Endothelial cell of umbilical vein (primary cell): ENCODE measurements around the gene ADAM19. TPM values are rescaled to one million over a fixed set of nuclear protein-coding genes. Genes with fewer than 3 reads are reported as not detected.

Source experiments
- BruUV-seq: library from RNA; stranded (reverse); fragments of 400-500 nt; replicated peaks from 2 replicates; lab custom pipeline; 2021; lab: Mats Ljungman, UMichigan
- CTCF ChIA-PET: fragments of 300-600, 350-600 bp; sonication (Branson Sonifier 250); formaldehyde crosslinking; loops from one replicate; lab custom pipeline; 2021; ENCODE audit warnings: antibody characterized with exemption, inconsistent platforms; lab: Charles Lee
- POLR2A ChIA-PET: fragments of 300-600, 350-600 bp; sonication (Branson Sonifier 250); formaldehyde crosslinking; loops from one replicate; lab custom pipeline; 2021; ENCODE audit warnings: antibody characterized with exemption, inconsistent platforms; lab: Charles Lee
- DNase-seq: peaks from one replicate; pipeline ENCODE4 v3.0.0-alpha.2; 2011; ENCODE audit warnings: low read depth, low spot score
- FAIRE-seq: peaks from 2 replicates; lab custom pipeline; 2011; peaks lifted over from hg19 to GRCh38; lab: Jason Lieb, UNC
- H2AFZ ChIP-seq: 2 replicates; pipeline ENCODE4 v1.6.0; 2012; ENCODE audit warnings: low read depth, low read length, control low read depth, inconsistent platforms
- H3K27ac ChIP-seq: 2 replicates; pipeline ENCODE4 v1.5.1; 2011; ENCODE audit warnings: low read depth, mild to moderate bottlenecking, control low read depth, low read length, moderate library complexity; ENCODE audit not compliant: insufficient read depth
- H3K27me3 ChIP-seq, 2 experiments: 2 replicates each; pipeline versions ENCODE4 v1.6.0 to v1.6.1; 2011; ENCODE audit warnings: low read length in 2 of 2, mixed read lengths in 1 of 2; ENCODE audit not compliant: control insufficient read depth in 2 of 2, insufficient read depth in 2 of 2
- H3K36me3 ChIP-seq, 2 experiments: 2 replicates in 1 of 2; 3 replicates in 1 of 2; pipeline ENCODE4 v1.5.1; 2011; ENCODE audit warnings: low read length in 2 of 2, mild to moderate bottlenecking in 1 of 2, moderate library complexity in 1 of 2; ENCODE audit not compliant: control insufficient read depth in 2 of 2, insufficient read depth in 2 of 2; ENCODE audit errors: extremely low read depth in 1 of 2
- H3K4me1 ChIP-seq: 3 replicates; pipeline ENCODE4 v1.5.1; 2011; ENCODE audit warnings: mild to moderate bottlenecking, low read length; ENCODE audit not compliant: control insufficient read depth, insufficient read depth; ENCODE audit errors: extremely low read depth
- H3K4me2 ChIP-seq: 2 replicates; pipeline ENCODE4 v1.6.1; 2011; ENCODE audit warnings: low read length, control low read depth, mixed read lengths; ENCODE audit not compliant: insufficient read depth
- H3K4me3 ChIP-seq, 3 experiments: fragments of 200-600 bp in 1 of 3; sonication (generic), shearing (Covaris generic) in 1 of 3; replicated peaks in 1 of 3; 2 replicates each; pipeline ENCODE4 v1.5.1; 2011 to 2016; ENCODE audit warnings: control low read depth in 3 of 3, low read length in 3 of 3, mild to moderate bottlenecking in 2 of 3, inconsistent platforms in 1 of 3, low read depth in 1 of 3, moderate library complexity in 1 of 3; ENCODE audit not compliant: insufficient read depth in 1 of 3
- H3K79me2 ChIP-seq: 2 replicates; pipeline ENCODE4 v1.6.0; 2012; ENCODE audit warnings: low read length, inconsistent platforms; ENCODE audit not compliant: control insufficient read depth, insufficient read depth
- H3K9ac ChIP-seq: replicated peaks from 2 replicates; pipeline ENCODE3; 2011; ENCODE audit warnings: low read length, control low read depth; ENCODE audit not compliant: insufficient read depth; ENCODE audit errors: extremely low read depth
- H3K9me1 ChIP-seq: replicated peaks from 3 replicates; pipeline ENCODE4 v1.6.0; 2011; ENCODE audit warnings: mild to moderate bottlenecking, low read length; ENCODE audit not compliant: control insufficient read depth, insufficient read depth; ENCODE audit errors: extremely low read depth
- H3K9me3 ChIP-seq: replicated peaks from 2 replicates; pipeline ENCODE4 v1.5.1; 2012; ENCODE audit warnings: low read length, inconsistent platforms; ENCODE audit not compliant: control insufficient read depth, insufficient read depth
- H4K20me1 ChIP-seq: replicated peaks from 2 replicates; pipeline ENCODE3; 2011; ENCODE audit warnings: mild to moderate bottlenecking, low read length; ENCODE audit not compliant: control insufficient read depth, insufficient read depth; ENCODE audit errors: extremely low read depth
- EZH2 ChIP-seq: IDR thresholded peaks from 2 replicates; pipeline ENCODE4 v1.6.1; 2012; ENCODE audit warnings: borderline replicate concordance, low read depth, mild to moderate bottlenecking, moderate library complexity, low read length, inconsistent platforms; ENCODE audit not compliant: severe bottlenecking
- FOS ChIP-seq: IDR thresholded peaks from 2 replicates; pipeline ENCODE4 v1.6.1; 2011; ENCODE audit warnings: mild to moderate bottlenecking, low read length, moderate library complexity, borderline replicate concordance; ENCODE audit not compliant: insufficient read depth
- GATA2 ChIP-seq: IDR thresholded peaks from 2 replicates; pipeline ENCODE4 v1.7.0; 2011; ENCODE audit warnings: low read depth, mild to moderate bottlenecking, moderate library complexity, mixed read lengths, low read length; ENCODE audit not compliant: insufficient read length, insufficient read depth
- JUN ChIP-seq: IDR thresholded peaks from 2 replicates; pipeline ENCODE4 v1.6.1; 2011; ENCODE audit warnings: borderline replicate concordance, low read depth; ENCODE audit not compliant: insufficient read length, insufficient read depth
- MYC ChIP-seq: IDR thresholded peaks from one replicate; pipeline ENCODE4 v1.6.1; 2011; ENCODE audit warnings: mild to moderate bottlenecking, low read depth, low read length
- POLR2A ChIP-seq: IDR thresholded peaks from 2 replicates; pipeline ENCODE4 v1.6.1; 2012; ENCODE audit warnings: low read depth, mild to moderate bottlenecking, control low read depth, low read length
- POLR2AphosphoS5 ChIP-seq: IDR thresholded peaks from 2 replicates; pipeline ENCODE4 v1.6.1; 2012; ENCODE audit warnings: low read depth, mild to moderate bottlenecking, control low read depth, low read length, moderate library complexity; ENCODE audit not compliant: insufficient read depth
- dilution Hi-C: fragments of 300-500 bp; cut with MboI; formaldehyde crosslinking; loops from one replicate; pipeline ENCODE4 v1.15.0; 2019; ENCODE audit warnings: low sequenced_read_pairs; ENCODE audit not compliant: extremely low pct_ligation_motif_present
- intact Hi-C: fragments of 100-400 bp; cut with micrococcal nuclease; formaldehyde crosslinking; loops from one replicate; pipeline ENCODE4 v1.10.0; 2022
- polyA plus RNA-seq, 4 experiments: library from polyadenylated mRNA; depleted of rRNA in 3 of 4; stranded (reverse) in 3 of 4; unstranded in 1 of 4; fragments of >200 nt; gene quantifications; 2 replicates each; pipeline versions ENCODE4 v1.2.1 to v1.2.3, GENCODE V29; 2011 to 2012; ENCODE audit warnings: missing spikeins in 1 of 4
- total RNA-seq: library from RNA; stranded (reverse); gene quantifications from 2 replicates; pipeline ENCODE4 v1.2.3, GENCODE V29; 2021
- TF ChIP-seq, protein P1 (sequence below), 2 donors: IDR thresholded peaks; 1 replicate in 1 of 2; 2 replicates in 1 of 2; pipeline ENCODE4 v1.5.1; 2011; ENCODE audit warnings: low read length in 2 of 2, mild to moderate bottlenecking in 2 of 2, moderate library complexity in 2 of 2, control low read depth in 1 of 2, inconsistent platforms in 1 of 2, low read depth in 1 of 2; ENCODE audit not compliant: insufficient read depth in 1 of 2; ENCODE audit errors: extremely low read depth in 1 of 2
- TF ChIP-seq, protein P2 (sequence below): IDR thresholded peaks from 2 replicates; pipeline ENCODE4 v1.6.1; 2011; ENCODE audit not compliant: insufficient read depth, insufficient read length

The ADAM19 gene
- total and polyA plus RNA-seq, 2 donors (not counting 3 experiments of a cell fraction or from before 2014, with no cell fraction given), result 10.0 to 22.6 TPM

DNA sequence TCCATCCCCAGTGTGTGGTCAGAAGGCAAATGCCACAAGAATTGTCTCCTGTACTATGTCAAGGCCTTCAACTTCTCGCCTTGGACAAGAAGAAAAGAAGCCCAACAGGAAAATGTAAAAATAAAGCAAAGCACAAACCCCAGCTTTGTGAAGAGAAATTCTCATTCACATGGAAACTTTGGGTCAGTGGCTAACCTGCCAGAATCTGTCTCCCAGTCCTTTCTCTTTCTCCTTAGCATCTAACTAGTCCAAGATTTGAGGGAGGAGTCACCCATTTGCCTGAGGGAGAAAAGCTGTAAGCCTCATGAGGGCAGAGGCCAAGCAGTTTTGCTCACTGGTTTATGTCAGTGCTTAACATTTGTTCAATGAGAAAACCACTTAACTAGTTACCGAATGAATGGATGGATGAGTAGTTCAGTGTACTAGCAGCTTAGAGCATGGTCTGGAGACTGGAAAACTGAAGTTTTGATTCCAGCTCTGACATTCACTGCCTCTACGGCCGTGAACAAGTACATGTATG lies 36.0 kb downstream of the ADAM19 start:
- Histone ChIP-seq H3K4me3 (no peak overlapping the region), H3K36me3 (peaks cover 0 to 3% of the 10 kb centered on the region in 2 experiments), H3K27ac (no peak overlapping the region), H3K79me2 (no peaks in the 10 kb centered on the region), H3K27me3 (no peaks in the 10 kb centered on the region), H4K20me1 (no peaks in the 10 kb centered on the region), H3K9ac (no peak overlapping the region), H3K9me3 (no peaks in the 10 kb centered on the region), H3K4me2 (no peak overlapping the region), H2AFZ (no peak overlapping the region), H3K9me1 (no peaks in the 10 kb centered on the region), H3K4me1 (peaks cover 20% of the 10 kb centered on the region)
- ChIA-PET CTCF (no interaction called here), POLR2A (no interaction called here)
- FAIRE-seq (no peak), DNase-seq (no peak)
- dilution Hi-C loops (no loop called here), intact Hi-C loops (loop anchor here (2.0 kb wide), 1 partner anchor 25 kb away; no protein-coding TSS in a partner anchor)
- no TSS peak for BruUV-seq
- TF ChIP-seq, protein P1, sequence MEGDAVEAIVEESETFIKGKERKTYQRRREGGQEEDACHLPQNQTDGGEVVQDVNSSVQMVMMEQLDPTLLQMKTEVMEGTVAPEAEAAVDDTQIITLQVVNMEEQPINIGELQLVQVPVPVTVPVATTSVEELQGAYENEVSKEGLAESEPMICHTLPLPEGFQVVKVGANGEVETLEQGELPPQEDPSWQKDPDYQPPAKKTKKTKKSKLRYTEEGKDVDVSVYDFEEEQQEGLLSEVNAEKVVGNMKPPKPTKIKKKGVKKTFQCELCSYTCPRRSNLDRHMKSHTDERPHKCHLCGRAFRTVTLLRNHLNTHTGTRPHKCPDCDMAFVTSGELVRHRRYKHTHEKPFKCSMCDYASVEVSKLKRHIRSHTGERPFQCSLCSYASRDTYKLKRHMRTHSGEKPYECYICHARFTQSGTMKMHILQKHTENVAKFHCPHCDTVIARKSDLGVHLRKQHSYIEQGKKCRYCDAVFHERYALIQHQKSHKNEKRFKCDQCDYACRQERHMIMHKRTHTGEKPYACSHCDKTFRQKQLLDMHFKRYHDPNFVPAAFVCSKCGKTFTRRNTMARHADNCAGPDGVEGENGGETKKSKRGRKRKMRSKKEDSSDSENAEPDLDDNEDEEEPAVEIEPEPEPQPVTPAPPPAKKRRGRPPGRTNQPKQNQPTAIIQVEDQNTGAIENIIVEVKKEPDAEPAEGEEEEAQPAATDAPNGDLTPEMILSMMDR (IDR thresholded peaks at IDR 0.05; ENCODE audit: extremely low read depth in 1 of 2, insufficient read depth in 1 of 2, low read depth in 1 of 2, low read length in 2 of 2), result no peak
- no peak for TF ChIP-seq POLR2A
- no peak for TF ChIP-seq JUN
- TF ChIP-seq MYC, result no peak
- TF ChIP-seq GATA2, result no peak
- no peak for TF ChIP-seq POLR2AphosphoS5
- TF ChIP-seq FOS, result no peak
- TF ChIP-seq EZH2, result no peak
- TF ChIP-seq, protein P2, sequence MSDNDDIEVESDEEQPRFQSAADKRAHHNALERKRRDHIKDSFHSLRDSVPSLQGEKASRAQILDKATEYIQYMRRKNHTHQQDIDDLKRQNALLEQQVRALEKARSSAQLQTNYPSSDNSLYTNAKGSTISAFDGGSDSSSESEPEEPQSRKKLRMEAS, result no peak
